Subcutaneous abdominal adipose tissue (tissue), 5 donors: ENCODE data around the gene ACTN1.

Experiments used
- H3K27ac ChIP-seq: one replicate; pipeline ENCODE4 v1.7.0; 2013; ENCODE audit warnings: low read depth, mild to moderate bottlenecking, inconsistent platforms, low read length, moderate library complexity
- H3K27me3 ChIP-seq, 5 donors: one replicate each; pipeline ENCODE4 v1.7.0; 2013; ENCODE audit warnings: low read length in 5 of 5, inconsistent platforms in 1 of 5; ENCODE audit not compliant: control insufficient read depth in 5 of 5, insufficient read depth in 4 of 5
- H3K36me3 ChIP-seq, 5 donors: one replicate each; pipeline ENCODE4 v1.7.0; 2013; ENCODE audit warnings: low read length in 5 of 5; ENCODE audit not compliant: control insufficient read depth in 5 of 5, insufficient read depth in 5 of 5
- H3K4me1 ChIP-seq, 5 donors: one replicate each; pipeline ENCODE4 v1.7.0; 2013; ENCODE audit warnings: low read length in 5 of 5, mild to moderate bottlenecking in 3 of 5, moderate library complexity in 1 of 5; ENCODE audit not compliant: control insufficient read depth in 5 of 5, insufficient read depth in 5 of 5
- H3K4me3 ChIP-seq, 5 donors: one replicate each; pipeline ENCODE4 v1.7.0; 2013; ENCODE audit warnings: low read length in 5 of 5, low read depth in 1 of 5
- H3K9ac ChIP-seq, 5 donors: one replicate each; pipeline ENCODE4 v1.7.0; 2013; ENCODE audit warnings: low read length in 5 of 5, mild to moderate bottlenecking in 4 of 5, moderate library complexity in 3 of 5
- H3K9me3 ChIP-seq, 5 donors: one replicate each; pipeline ENCODE4 v1.7.0; 2013; ENCODE audit warnings: low read length in 5 of 5; ENCODE audit not compliant: control insufficient read depth in 5 of 5
- donor health status: healthy.
- donor health status: healthy.
- donor health status: healthy.
- donor health status: healthy.
- donor health status: healthy.

ACTN1 gene

DNA sequence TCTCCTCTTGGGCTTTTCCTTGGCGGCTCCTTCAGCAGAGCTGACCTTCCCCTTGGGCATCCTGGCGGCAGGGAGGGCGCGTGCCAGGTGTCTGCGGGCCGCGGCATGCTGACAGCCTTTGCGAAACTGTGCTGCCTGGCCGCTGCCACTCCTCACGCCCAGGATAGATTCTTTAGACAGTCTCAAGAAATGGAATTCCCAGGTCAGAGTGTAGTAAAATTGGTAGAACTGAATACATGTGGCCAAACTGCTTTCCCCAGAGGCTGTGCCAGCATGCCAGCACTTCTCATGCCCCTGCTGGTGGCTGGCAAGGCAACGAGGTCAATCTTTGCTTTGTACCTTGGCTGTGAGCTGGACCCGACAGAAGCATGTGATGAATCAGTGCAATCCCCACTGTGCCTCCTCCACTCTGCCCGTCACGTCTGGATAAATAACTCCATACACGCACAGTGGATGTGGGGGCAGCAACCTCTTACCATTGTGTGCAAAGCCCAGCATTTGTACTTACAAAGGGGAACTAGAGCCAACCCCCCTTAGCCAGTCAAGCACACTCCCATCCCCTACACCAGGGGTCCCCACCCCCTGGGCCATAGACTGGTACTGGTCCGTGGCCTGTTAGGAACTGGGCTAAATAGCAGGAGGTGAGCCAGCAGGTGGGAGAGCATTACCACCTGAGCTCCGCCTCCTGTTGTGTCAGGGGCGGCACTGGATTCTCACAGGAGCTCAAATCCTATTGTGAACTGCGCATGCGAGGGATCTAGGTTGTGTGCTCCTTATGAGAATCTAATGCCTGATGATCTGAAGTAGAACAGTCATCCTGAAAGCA lies 90.9 kb downstream of the ACTN1 start:
- Histone ChIP-seq H3K27me3 (no peaks in the 10 kb centered on the region), H3K4me1 (peaks cover 0 to 17% (median 9%) of the 10 kb centered on the region in 5 donors), H3K9ac (no peak overlapping the region), H3K27ac (peak overlapping the region; percentile 54), H3K9me3 (no peaks in the 10 kb centered on the region), H3K4me3 (no peak overlapping the region), H3K36me3 (peaks cover 5 to 77% (median 72%) of the 10 kb centered on the region in 5 donors)

DNA sequence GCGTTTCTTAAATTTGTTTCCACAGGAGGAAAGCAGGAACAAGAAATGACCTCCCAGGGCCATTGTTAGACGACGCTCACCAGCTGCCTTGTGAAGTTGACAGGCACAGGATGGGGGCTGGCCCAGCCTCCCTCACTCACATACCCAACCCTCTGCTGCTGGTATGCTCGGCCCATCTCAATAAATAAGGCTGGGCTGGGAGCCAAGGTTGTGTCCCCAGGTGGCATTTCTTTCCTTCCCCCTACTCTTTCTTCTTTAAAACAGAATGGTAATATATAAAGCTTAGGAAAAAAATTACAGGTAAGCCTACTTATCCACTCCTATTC lies 93.0 kb downstream of the ACTN1 start:
- no peaks in the 10 kb centered on the region for H3K27me3 ChIP-seq
- no peak overlapping the region for H3K9ac ChIP-seq
- peaks cover 5 to 81% (median 75%) of the 10 kb centered on the region in 5 donors for H3K36me3 ChIP-seq
- no peak overlapping the region for H3K4me3 ChIP-seq
- no peaks in the 10 kb centered on the region for H3K9me3 ChIP-seq
- H3K27ac ChIP-seq: no peak overlapping the region
- peaks cover 0 to 17% (median 8%) of the 10 kb centered on the region in 5 donors for H3K4me1 ChIP-seq

DNA sequence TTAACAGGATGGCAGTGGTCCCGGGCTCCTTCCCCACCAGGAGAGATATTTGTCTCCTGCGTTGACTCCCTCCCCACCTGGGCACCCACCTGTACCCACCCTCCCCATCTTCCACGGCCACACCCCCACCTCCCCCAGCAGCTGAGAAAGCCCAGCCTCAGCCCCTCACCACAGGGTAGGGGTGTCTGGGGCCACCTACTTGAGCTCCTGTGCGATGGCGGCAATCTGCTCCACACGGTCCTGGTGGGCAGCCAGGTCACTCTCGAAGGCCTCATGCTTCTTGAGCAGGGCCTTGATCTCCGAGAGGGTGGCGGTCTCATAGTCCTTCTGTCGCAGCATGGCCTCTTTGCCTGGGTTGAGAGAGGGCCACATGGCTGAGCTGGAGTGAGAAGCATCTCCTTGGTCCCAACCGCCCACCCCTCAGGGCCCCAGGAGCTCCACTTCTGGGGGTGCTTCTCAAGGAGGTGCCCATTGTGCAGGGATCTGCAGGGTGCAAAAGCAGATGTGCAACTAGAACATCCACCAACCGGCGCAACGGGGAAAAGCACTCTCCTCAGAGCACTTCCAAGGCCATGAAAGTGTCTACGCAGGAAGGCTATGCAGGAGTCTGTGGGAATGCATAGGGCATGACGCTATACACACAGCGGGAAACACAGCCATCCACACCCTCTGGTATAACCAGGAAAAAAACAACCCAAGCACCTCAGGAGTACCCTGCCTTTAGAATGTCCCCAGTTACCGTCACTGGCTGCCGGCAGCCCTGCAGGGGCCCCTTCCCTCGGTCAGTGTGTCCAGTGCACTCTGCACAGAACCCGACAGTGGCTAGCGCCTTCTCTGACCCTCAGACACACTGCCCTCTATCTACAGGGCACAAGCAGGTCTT lies 93.6 kb downstream of the ACTN1 start:
- Histone ChIP-seq H3K9me3 (no peaks in the 10 kb centered on the region), H3K27ac (peak overlapping the region; percentile 39), H3K36me3 (peaks cover 5 to 82% (median 75%) of the 10 kb centered on the region in 5 donors), H3K27me3 (no peaks in the 10 kb centered on the region), H3K9ac (no peak overlapping the region), H3K4me1 (peaks cover 0 to 17% (median 5%) of the 10 kb centered on the region in 5 donors), H3K4me3 (no peak overlapping the region)

DNA sequence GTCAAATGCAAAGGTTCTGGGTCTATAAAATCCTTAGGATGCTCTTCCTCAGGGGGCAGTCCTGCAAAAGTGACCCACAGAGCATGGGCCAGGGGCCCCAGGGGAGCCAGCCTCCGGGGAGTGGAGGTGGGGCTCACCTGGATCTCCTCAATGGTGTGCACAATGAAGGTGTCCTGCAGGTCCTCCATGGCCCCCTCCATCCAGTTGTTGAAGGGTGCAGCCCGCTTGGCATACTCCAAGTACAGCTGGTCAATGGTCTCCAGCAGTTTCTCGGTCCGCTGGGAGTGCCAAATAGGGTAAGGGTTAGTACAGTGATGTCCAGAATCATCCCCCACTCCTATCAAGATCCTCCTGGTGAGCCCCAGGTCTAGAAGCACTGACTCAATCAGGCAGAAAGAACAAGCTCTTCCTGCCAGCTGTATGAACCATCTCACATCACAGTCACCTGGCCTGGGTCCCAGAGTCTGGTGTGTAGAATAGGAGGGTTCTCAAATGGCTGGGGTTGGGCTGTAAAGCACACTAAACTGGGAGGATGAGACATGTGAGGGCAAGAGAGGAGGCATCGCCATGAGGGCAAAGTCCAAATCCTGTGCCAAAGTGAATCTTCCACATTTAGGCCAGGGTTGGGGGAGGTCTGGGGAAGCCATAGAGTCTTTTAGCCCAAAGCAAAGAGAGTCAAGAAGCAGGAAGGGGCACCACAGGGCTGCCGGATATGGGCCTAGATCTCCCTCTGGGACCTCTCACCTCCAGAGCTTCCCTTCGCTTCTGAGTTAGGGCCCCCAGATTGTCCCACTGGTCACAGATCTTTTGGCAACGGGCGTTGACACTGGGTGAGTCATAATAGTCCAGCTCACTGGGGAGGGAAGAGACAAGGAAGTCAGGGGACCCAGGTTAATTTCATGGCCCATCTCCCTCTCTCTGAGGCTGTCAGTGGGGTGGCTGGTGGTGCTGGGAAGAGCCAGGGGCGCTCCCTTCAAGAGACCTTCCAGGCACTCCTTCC lies 94.8 kb downstream of the ACTN1 start:
- Histone ChIP-seq H3K9me3 (no peaks in the 10 kb centered on the region), H3K9ac (no peak overlapping the region), H3K4me1 (peaks cover 0 to 17% (median 5%) of the 10 kb centered on the region in 5 donors), H3K4me3 (no peak overlapping the region), H3K27ac (peak overlapping the region; percentile 39), H3K36me3 (peaks cover 2 to 82% (median 76%) of the 10 kb centered on the region in 5 donors), H3K27me3 (no peaks in the 10 kb centered on the region)

DNA sequence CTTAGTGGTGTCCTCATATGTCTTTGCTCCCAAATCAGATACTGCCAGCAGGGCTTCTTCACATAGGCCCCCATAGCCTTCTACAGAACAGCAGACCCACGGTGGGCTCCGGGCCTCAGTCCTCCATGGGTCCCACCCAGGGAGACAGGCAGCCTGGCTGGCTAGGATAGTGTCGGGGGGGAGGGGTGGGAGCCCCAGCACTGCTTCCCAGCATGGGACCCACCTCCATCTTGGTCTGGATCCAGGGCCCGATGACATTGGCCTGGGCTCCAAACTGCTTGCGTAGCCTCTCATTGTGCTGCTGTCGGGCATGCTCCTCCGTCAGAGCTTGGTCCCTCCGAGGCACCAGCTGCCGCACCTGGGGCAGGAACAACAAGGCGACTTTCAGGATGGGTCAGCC lies 96.9 kb downstream of the ACTN1 start:
- Histone ChIP-seq H3K4me1 (peaks cover 0 to 8% (median 0%) of the 10 kb centered on the region in 5 donors), H3K4me3 (no peak overlapping the region), H3K27ac (no peak overlapping the region), H3K9ac (no peak overlapping the region), H3K27me3 (no peaks in the 10 kb centered on the region), H3K9me3 (no peaks in the 10 kb centered on the region), H3K36me3 (peaks cover 0 to 85% (median 79%) of the 10 kb centered on the region in 5 donors)

DNA sequence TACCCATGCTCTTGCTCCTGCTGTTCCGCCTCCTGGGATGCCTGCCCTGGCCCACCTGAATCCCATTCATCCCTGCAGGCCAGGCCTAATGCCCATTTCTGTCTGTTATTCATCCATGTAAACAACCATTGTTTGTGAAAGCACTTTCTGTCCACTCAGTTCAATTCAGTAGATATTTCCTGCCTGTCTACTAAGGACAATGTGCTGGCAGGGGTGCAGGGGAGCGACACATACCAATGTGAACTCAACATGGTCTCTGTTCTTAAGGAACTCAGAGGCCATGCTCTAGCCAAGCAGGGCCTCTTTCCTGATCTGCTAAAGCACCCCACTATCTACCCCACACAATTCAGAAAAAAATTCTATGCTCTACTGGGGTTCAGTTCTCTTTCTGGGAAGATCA lies 97.7 kb downstream of the ACTN1 start:
- H3K27me3 ChIP-seq: no peaks in the 10 kb centered on the region
- no peaks in the 10 kb centered on the region for H3K9me3 ChIP-seq
- no peak overlapping the region for H3K4me3 ChIP-seq
- peaks cover 0 to 94% (median 87%) of the 10 kb centered on the region in 5 donors for H3K36me3 ChIP-seq
- no peak overlapping the region for H3K9ac ChIP-seq
- peaks cover 0 to 8% (median 0%) of the 10 kb centered on the region in 5 donors for H3K4me1 ChIP-seq
- no peak overlapping the region for H3K27ac ChIP-seq

DNA sequence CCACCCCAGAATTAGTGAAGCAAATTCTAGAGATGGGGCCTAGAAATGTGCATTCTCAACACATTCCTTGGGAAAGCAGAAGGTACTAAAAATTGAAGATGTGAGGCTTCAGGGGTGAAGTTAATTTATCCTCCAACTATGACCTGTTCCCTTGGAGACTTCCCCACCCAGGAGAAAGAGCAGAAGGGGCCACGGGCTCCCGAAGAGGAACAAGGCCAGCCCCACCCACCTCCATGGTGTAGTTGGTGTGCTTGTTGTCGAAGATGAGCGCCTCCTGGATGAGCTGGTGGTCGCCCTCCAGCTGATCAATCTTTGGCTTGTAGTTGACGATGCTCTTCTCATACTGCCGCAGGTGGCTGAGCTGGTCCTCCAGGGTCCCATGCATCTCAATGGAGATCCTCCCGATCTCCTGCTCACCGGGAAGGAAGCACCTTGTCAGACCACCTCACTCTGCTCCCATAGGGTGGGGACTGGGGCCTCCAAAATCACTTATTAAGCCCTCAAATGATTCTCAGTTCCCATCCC lies 98.5 kb downstream of the ACTN1 start:
- Histone ChIP-seq H3K4me1 (peaks cover 0 to 8% (median 0%) of the 10 kb centered on the region in 5 donors), H3K27me3 (no peaks in the 10 kb centered on the region), H3K4me3 (no peak overlapping the region), H3K36me3 (peaks cover 0 to 96% (median 89%) of the 10 kb centered on the region in 5 donors), H3K9ac (no peak overlapping the region), H3K9me3 (no peaks in the 10 kb centered on the region), H3K27ac (no peak overlapping the region)

DNA sequence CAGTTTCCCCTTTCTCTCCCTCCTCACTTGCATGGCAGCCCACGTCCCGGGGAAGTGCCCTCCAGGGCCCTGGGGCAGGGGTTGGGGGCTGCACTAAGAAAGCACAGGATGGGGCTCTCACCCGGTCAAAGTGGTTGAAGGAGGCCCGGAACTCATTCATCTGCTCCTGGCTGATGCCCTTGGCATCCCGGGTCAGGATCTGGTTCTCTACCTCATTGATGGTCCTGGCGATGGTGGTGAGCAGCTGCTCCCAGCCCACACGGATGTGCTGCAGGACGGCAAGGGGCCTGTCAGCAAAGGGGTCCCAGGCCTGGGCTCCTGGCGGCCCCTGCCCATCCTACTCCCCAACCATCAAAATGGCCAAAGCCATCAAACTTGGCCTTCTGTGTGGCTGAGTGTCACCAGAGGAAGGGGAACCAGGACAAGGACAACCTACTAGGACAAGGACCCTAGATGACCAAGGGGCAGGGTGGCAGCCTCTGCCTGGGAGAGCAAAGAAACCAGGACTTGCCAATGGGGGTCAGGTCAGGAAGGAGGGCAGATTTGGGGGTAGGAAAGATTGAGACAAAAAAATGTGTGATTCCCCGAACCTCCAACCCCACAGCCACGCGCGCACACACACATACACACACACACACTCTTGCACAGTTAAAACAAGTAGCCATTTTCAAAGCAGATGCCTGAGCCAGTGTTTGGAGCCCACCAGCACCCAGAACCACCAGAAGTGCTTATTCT lies 99.1 kb downstream of the ACTN1 start:
- Histone ChIP-seq H3K36me3 (peaks cover 0 to 97% (median 90%) of the 10 kb centered on the region in 5 donors), H3K27ac (no peak overlapping the region)

More for the DNA sequence above, 99.1 kb downstream of the ACTN1 start:
- Histone ChIP-seq H3K9me3 (no peaks in the 10 kb centered on the region), H3K4me1 (peaks cover 0 to 8% (median 0%) of the 10 kb centered on the region in 5 donors), H3K9ac (no peak overlapping the region), H3K27me3 (no peaks in the 10 kb centered on the region), H3K4me3 (no peak overlapping the region)
